Stimulated activated CD4-positive, alpha-beta T cell treated with anti-CD3 and anti-CD28 coated beads, Interleukin-15, amount 100 ng/mL, for 48 hours (primary cell): Measurements from ENCODE around the gene FAM107B.

Source experiments
- DNase-seq, 2 donors: peaks; one replicate each; pipeline ENCODE4 v3.0.0-alpha.2; 2020; ENCODE audit warnings: low read depth in 2 of 2

The FAM107B gene

DNA sequence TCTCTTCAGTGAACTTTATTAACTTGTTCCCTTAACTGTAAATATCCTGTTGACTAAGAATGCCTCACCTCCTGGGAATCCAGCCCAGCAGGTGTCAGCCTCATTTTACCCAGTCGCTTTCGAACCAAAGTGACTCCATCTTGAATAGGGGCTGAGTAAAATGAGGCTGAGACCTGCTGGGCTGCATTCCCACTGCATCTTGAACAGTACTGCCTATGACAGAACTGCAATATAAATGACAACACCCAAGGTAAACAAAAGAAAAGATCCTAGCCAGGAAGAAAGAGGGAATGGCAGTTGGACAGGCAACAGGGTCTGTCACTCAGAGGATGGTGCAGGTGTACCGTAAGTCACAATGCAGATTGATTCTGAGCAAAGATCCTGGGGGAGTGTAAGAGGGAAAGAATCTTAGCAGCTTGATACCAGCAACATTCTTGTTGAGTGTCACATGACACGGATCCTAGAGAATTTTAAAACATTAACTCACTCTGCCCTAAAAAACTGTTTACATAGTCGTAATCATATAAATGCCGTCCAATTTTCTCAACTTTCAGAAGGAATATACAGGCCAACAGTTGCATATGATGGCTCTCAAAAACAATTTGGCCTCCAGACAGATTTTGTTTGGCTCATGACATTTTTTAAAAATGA is 4.4 kb upstream of the FAM107B start:
- DNase-seq = no peak

DNA sequence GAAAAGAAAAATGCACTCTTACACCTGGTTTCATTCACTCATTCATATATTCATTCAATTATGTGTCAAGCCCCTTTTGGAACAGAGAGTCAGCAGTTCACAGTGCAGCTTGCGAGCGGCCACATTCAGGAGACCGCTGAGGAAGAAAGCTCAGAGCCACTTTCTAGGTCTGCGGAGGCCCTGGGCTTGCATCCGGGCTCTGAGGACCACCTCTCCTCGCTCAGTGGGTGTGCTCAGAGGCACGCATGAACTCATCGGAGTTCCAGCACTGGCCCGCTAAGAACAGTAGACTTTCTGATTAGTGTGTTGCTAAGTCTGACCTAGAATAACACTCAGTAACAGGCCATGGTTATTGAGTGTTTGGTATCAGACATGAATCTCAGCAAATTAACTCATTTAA is 1.8 kb upstream of the FAM107B start:
- DNase-seq = no peak

DNA sequence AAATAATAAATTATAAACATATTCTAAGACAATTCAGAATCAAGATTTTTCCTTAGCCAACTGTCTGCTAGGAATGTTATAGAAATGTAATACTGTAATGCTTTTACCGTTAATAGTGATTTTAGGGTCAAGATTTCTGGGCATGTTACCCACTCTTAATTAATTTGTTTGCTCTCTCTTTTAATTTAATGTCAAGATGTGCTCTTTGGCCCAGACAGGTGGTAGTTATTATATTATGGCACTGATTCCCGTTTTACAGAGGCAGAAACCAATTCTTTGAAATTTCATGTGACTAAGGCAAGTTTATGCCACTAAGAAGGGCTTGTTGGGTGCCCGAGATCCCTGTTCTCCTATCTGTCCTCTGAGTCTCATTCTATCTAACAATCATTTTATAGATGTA is 959 bp upstream of the FAM107B start:
- no peak for DNase-seq

DNA sequence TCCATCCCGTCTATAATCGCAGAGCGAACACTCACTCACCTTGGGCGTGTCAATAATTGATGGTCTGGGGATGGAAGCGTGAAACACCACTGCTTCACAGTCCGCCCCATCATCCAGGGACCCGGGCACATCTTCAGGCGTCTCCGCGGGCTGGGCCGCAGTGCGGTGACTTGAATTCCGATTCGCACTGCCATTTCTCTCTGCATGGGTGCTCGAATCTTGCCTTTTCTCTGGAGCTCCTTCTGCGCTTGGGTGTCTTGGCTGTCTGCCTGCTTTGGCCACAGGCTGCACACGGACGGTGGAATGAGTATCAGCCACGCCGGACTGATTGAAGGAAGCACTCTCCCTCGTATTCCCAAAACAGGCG is 500 bp downstream of the FAM107B start:
- DNase-seq = no peak

DNA sequence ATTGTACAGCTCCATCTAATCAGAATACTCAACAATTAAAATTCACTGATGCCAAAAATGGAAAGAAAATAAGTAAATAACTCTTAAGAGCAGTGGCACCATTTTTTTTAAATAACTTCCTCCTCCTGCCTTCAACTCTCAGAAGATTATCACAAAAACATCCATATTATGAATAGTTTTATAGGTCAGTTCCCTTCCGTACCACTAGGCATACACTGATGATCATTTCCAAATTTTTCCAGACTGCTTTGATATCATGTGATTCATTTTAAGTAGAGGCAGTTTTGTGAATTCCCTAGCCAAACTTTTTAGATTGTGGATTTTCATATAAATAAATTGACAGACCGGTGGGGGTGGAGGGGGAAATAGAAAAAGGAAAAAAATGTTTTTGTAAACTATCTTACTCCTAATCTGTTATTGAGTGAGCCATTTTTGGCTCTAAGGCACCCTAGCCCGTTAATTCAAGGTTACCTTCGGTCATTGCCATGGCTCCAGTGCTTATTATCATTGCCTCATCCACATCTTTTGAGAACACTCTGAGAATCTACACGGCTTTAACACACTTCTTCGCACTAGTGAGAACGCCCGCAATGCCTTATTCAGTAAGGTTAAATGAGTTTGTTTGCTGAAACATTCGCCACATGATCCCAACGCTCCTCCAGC is 1.0 kb downstream of the FAM107B start:
- no peak for DNase-seq

DNA sequence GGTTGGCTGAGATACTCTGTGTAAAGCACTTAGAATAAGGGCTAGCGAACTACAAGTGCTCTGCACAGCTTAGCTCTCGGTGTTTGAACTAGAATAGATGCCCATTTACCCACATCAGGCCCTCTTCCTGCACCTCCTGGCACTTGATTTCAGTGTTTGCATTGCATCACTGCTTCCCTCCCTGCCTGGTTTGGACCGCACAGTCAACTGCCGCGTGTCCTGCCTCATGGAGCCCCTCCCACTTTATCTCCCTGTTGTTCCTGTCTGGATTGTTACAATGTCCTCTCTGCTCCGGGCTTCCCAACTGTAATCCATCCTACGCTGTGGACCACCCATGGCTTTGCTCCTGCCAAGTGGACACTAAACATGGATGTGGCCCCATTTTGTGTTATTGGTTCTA is 2.3 kb downstream of the FAM107B start:
- DNase-seq = no peak

DNA sequence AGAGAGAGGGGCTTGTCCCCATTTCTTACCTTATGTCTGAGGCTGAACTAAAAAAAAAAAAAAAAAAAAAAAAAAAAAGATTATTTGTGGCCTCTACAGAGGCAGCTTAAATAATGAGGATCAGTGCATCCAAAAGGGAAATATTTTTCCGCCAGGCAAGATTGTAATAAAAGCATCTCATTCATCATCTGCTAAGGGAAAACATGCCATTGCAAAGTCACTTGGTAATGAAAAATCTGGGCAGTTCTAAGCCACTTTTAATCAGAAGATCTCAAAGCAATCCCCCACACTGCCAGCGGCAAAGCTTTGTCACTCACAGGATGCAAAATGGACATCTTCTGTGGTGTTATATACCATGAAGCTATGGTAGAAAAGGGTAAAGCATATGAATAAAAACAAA is 3.8 kb downstream of the FAM107B start:
- DNase-seq = no peak

DNA sequence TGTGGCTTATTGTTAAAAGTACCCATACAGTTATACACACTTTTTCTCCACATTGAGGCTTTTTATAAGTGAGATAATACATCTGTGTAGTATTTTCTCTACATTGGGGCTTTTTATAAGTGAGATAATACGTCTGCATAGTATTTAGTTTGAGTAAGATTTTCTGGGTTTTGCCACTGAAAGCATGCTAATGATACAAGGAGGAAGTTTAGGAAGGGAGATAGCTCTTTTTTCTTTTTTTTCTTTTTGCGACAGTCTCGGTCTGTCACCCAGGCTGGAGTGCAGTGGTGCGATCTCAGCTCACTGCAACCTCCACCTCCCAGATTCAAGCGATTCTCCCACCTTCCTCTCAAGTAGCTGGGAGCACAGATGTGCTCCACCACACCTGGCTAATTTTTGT is 13.3 kb downstream of the FAM107B start:
- DNase-seq = no peak

DNA sequence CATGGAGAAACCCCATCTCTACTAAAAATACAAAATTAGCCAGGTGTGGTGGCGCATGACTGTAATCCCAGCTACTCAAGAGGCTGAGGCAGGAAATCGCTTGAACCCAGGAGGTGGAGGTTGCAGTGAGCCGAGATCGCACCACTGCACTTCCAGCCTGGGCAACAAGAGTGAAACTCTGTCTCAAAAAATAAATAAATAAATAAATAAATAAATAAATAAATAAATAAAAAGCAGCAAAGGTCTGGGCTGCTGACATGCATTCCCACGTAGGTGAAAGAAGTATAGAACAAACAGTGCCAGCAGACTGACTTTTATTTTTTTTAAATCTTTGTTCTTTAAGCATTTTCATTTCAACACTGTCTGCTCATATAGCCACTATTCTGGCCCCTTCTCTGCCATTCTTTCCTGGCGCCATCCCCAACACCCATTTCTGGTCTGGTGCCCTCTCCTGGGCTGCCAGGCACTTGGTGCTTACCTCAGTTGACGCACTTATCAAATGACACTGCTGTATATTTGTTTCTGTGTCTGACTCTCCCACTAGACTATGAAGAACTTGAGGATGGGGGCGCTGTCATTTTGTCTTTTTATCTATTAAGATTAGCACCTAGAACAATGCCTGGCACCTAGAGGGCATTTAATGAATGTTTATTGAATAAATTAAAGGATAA is 15.6 kb downstream of the FAM107B start:
- no peak for DNase-seq

DNA sequence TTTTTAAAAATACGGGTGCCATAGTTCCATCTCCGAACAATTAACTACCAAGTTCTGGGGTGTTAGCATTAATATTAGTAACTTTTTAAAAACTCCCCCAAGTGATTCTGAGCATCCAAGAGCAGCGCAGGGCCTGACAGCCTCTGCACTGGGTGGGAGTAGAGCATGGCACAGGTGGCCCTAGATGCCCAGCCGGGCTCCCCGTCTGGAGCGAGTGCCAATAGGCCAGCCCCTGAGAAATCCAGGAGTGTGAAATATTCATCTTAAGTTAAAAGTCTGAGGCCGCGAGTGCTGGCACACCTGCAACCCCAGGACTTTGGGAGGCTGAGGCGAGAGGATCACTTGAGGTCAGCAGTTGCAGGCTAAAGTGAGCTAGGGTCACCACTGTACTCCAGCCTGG is 16.2 kb downstream of the FAM107B start:
- no peak for DNase-seq

DNA sequence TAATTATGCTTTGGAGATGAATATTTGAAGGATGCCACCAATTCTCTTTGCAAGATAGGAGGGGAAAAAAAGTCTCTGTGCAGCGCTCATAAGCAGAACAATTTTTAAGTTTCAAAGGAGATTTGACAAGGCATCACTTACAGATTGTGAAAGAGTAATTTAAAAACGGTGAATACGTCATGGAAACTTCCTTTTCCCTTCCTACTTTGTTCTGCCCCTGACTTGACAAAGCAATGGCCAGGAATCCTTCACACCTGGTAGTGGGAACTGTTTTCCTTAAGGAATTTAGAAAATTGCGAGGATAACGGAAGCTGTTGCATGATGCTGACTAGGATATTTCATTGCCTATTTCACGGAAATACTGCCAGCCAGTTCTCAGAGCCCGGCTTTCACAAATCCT is 16.7 kb downstream of the FAM107B start:
- DNase-seq = no peak

DNA sequence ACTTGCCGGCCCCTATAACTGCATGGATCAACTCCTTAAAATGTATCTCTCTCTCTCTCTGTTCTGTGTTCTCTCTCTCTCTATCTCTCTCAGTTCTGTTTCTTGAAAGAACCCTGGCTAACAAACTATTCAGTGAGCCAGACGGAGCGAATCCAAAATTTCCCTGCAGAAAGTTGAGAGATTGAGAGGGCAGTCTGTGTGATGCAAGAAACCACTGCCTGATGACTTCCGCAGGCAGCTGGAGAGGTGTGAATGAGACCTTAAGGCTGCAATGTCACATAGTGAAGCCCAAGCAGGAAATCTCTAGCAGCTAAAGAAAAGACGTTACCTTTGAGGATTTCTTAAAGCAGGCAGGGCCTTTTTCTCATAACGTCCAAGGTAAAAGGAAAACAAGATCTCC is 17.3 kb downstream of the FAM107B start:
- DNase-seq = no peak

DNA sequence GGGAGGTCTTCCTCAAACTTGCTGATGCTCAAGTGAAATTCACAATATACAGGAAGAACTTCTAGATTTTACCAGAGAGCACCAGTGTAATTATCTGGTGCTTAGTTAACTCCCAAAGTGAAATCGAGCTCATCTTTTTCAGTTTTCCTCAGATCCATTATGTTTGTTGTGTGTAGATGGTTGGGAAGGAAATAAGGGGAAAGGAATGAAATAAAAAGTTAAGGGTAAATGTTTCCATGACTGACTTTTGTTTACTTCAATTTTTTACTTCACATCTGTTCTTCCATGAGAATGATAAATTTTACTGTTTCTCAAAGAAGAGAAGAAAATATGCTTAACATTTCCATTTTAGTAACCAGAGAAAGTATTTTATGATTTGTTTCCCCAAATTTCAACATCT is 21.3 kb downstream of the FAM107B start:
- no peak for DNase-seq

DNA sequence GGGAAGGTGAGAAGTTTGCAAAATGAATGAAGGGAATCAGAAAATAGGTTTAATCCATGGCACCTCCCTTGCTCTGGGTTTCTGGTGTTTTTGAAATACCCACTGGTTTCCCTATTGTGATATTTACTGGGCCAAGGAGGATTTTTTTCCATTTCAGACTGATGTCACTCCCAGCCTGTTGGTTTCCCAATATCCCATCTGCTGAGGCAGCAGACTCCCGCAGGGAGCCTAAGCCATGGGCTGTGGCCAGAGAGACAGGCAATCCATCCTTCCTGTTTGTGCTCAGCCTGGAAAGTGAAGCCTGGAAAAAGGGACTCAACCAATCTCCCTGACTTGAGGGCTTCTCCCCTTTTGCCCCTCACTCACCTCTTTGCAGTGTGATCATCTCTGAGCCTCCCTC is 22.8 kb downstream of the FAM107B start:
- DNase-seq = no peak

DNA sequence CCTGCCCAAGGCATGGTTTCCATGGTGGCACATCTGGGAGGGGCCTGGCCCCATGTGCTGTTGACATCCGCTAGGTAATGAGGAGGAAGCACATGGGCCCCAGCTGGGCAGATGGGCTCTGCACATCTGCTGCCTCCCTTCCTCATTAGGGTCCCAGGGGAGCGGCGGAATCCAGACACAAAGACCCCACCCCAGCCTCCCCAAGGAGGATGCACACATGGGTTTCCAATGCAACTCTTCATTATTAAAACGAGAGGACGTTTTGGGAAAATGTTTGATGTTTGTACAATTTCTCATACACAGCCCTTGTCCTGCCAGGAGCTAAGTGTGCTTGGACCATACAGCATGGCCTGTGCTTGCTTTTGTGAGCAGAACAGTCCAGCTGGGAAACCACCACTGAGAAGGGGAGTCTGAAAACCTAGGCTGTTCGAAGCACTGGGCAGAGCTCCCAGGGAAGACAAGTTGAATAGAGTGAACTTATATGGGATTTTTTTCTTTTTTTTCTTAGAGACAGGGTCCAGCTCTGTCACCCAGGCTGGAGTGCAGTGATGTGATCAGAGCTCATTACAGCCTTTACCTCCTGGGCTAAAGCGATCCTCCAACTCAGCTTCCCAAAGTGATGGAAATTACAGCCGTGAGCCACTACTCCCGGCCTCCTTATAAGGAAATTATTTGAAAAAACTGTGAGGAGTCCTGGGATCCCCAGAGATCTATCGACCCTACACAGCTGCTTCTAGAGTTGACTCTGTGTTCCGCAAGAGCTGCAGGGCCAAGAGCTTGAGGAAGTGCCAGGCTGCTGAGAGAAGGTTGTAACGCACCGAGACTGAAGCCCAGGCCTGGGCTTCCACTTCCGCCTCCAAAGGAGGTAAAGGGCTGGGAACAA is 23.4 kb downstream of the FAM107B start:
- DNase-seq = no peak

DNA sequence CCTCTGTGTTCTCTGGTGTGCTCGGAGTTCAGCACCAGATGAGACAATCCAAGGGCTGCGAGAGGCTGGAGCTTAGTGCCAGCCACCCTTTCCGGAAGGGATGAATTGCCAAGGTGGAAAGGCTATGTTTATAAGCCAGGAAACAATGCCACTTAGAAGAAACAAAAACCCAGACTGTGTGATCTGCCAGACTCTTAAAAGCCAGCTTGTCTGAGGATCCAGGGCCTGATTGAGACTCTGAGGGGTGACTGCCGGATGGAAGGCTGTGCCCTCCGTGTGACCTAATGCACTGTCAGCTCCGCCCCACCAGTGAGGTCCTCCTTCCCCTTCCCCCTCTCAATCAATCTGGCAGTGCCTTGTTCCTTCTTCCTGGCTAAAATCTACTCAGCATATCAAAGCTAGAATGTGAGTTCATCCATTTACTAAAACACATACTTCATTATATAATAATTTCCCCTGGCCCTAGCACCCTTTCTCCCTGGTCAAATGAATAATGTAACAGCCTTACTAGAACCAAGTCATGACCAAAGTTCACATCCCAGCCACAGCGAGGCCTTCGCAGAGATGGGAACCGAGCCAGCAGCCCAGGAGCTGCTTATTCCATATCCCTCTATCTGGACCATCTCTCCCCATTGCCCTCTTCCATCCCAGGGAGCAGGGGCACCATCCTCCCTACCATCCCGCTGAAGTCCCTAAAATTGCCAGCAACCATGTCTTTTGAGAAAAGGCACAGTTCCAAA is 25.5 kb downstream of the FAM107B start:
- DNase-seq = no peak

DNA sequence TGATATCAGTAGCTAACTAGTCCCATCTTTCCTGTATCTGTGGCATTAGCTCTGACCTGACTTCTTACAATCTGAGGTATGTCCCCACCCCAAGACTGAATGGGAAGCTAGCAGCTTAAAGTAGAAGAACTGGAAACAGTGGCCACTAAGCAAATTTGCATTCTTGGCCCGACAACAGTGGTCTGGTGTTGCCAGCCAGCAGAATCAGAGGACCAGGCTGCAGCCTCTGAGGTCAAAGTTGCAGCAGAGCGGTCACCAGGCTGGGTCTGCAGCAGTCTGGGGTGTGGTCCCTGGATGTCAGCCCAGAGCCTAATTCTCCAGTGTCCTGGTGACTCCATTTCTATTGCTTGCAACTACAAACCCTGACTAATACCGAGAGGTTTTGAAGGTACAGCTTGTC is 26.3 kb downstream of the FAM107B start:
- DNase-seq = no peak

DNA sequence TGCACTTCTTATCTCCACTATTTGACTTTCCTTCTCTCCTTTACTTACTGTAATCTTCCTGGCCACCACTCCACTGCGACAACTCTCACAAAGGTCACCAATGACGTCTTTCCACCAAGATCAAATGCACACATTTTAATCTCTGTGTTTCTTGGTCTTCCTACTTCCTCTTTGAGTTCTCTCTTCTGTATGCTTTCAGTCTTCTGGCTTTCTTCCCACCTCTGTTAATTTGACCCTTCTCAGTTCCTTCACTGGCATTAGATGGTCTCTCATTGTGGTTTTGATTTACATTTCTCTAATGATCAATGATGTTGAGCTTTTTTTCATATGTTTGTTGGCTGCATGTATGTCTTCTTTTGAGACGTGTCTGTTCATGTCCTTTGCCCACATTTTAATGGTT is 31.9 kb downstream of the FAM107B start:
- DNase-seq = no peak

DNA sequence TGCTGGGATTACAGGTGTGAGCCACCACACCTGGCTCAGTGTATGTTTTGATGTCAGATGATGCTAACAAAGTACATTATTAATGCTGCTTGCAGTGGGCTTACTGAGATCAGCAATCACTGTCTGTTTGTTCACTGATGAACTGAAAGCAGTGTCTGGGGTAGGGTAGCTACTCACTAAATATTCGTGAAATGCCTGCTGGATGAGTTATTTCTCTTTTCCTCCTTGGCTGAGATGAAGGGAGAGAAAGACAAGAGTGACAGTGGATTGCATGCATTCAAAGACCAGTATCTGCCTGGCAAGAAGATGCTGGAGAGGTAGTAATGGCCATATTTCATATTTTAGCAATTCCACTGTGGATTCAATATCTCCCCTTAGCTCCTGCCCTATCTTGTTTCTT is 32.3 kb downstream of the FAM107B start:
- DNase-seq = no peak

DNA sequence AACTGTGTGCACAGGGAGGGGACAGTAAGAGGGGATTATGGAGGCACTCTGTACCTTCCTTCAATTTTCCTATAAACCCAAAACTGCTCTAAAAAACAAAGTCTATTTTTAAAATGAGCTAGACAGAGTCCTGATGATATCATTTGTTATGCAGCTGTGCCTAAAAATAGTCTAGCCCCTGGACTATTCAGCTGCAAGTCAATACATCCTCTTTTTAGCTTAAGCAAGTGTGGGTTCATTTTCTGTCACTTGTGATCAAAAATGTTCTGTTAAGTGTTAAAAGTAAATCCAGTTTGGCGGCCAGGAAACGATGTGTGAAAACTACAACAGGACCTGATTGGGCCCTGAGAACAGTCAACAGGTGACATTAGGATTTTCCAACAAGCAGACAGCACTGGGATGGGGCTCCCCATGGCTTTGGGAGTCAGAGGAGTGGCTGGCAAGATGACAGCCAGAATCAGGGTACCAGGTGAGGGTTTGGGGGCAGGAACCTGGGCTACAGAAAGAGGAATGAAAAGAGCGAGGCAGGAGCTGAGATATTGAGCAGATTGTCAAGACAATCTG is 33.9 kb downstream of the FAM107B start:
- DNase-seq = no peak

DNA sequence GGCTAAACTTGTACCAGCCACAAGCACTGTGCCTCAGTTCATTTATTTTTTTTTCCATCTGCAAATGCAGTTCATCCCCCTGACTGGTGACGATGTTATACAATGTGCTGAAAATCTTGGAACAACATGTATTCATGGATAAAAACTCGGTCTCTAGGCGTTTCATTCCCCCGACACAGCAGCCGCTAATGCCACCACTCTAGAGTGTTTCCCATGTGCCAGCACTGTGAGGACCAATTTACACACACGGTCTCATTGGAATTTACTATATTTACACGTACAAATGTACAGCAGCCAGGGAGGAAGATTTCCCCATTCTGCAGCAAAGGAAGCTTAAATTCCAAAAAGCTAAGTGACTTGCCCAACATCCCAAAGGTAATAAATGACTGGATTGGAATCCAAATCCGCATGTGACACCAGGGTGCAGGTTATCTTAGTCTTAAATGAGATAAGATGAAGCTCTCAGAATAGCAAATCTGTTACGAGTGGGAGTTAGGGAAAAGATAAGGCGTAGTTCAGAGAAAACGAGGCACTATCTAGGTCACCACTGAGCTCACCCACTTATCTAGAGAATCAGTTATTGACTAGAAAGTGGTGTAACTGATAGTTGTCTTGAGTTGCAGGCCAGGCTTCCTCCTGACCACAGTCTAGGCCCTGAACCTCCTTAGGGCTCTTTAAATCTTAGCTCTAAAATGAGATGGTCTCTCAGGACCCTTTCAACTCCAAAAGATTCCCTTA is 36.7 kb downstream of the FAM107B start:
- DNase-seq = no peak
